NCI-H2171 treated with DMSO at 0.1 percent for 48 hours (cell line): ENCODE results near the gene MSANTD2.

ENCODE experiments used
- DNase-seq: peaks from one replicate; lab custom pipeline; 2025; lab: John Stamatoyannopoulos, UW

Gene MSANTD2

GRCh38 chr11:124732230-124732629 lies 68.0 kb downstream of the MSANTD2 start:
- no peak for DNase-seq

- no peak for DNase-seq
Observed at GRCh38 chr11:124729571-124729970, 70.6 kb downstream of the MSANTD2 start.

GRCh38 chr11:124728134-124728533 lies 72.1 kb downstream of the MSANTD2 start:
- DNase-seq = no peak

DNA sequence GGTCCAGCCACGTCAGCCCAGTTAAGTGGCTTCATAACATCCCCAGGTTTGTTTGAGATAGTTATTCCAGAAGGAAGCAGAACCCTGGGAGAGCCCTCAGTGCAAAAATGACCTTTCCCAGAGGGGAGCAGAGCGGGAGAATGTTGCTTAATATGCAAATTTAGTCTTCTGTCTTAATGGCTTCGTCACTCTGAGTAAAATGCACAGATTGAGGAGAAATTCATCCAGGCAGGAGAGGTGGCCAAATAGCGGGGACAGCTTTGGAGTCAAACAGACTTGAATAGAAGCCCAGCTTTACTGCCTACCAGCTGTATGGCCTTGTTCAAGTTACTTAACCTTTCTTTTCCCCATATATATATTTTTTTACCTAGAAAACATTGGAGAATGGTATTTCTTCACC lies 72.7 kb downstream of the MSANTD2 start:
- no peak for DNase-seq

DNA sequence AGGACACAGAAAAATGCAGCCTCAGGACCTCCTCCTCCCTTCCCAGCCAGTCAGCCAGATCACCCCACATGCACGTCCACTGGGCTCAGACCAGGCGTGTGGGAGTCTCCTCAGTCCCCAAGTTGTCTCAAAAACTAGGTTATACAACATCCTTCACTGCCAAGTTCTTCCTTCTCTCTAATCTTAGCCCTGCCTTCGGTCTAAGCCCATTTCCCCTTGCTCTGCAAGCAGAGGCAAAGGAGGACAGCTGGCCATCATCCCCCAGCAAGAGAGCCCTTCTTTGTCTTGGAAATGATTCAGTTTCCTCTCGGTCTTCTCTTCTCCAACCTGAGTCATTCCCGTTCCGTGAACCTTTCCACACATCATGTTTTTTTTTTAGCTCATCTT lies 74.5 kb downstream of the MSANTD2 start:
- DNase-seq = no peak

DNA sequence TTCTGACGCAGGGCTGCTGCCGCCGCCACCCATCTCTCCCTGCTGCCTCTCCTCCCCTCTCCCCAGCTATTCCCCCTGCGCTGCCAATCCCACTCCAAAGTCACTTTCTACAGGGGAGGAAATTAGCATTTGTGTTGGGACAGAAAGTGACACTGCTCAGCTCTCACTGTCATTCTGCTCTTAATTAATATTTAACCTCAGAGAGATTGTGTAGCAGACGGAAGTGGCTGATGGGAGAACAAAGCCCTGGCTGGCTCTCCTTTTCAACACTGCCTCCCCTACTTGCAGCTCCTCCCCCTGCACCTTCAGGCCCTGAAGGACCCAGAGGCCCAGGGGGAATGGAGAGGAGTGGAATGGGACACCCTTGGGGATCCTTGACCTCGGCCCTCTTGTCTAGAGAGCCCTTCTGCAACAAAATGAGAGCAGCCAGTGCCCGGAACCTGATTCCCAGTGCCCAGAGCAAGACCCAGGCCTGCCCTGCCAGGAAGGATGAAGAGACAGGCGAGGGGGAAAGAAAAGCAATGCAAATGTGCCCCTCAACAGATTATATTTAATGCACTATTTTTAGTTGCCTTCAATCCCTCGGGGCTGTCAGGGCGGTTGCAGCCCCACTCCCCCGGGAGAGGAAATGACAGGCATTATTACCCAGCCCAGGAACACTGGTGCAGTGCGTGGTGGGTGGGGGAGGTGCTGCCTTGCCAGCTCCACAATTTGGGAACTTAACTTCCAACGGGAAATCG lies 75.1 kb downstream of the MSANTD2 start:
- no peak for DNase-seq

- DNase-seq = no peak
Observed at GRCh38 chr11:124722176-124722575, 78.0 kb downstream of the MSANTD2 start.

DNA sequence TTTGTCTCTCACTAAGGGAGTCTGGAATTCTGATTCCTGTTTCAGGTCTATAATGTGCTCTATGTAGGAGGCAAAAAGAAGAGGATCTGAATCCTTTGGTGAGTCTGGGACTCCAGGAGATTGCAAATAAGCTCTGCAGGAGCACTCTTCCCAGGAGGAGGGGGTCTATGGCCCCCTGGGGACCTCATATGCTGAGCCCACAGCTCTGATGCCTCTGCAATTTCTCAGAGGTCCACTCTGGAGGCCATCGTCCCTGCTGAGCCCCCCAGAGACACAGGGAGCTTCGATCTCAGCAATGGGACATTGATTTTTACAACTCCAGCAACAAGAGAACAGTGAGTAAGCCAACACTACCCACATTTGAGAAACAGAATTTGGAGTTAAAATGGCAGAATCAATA lies 80.7 kb downstream of the MSANTD2 start:
- DNase-seq = no peak

- DNase-seq = no peak
Observed at GRCh38 chr11:124718801-124719200, 81.4 kb downstream of the MSANTD2 start.

- DNase-seq = peak; percentile 39
Observed at GRCh38 chr11:124717786-124718651, 82.2 kb downstream of the MSANTD2 start.

- DNase-seq = no peak
Observed at GRCh38 chr11:124717421-124717785, 82.8 kb downstream of the MSANTD2 start.

- DNase-seq = no peak
Observed at GRCh38 chr11:124716591-124716990, 83.6 kb downstream of the MSANTD2 start.
